HG03432 (cell line): ENCODE data around the gene CHRNA4.
"Not testable (repeated sequence)": the region's sequence is repeated elsewhere in the genome, so short reads cannot be mapped to it uniquely, and the experiment has no call there.

Source experiments
- ATAC-seq: cut with Tn5 transposase; IDR thresholded peaks from one replicate; pipeline ENCODE4 v1.9.1; 2021; ENCODE audit warnings: mild to moderate bottlenecking, moderate library complexity; ENCODE audit not compliant: unreplicated experiment

The CHRNA4 gene

GRCh38 chr20:63350597-63351325, 10.4 kb downstream of the CHRNA4 start:
- ATAC-seq: no peak

- no peak for ATAC-seq
Measured at GRCh38 chr20:63350196-63350595, 11.0 kb downstream of the CHRNA4 start.

- no peak for ATAC-seq
Measured at GRCh38 chr20:63349516-63349895, 11.6 kb downstream of the CHRNA4 start.

- ATAC-seq: no peak
Measured at GRCh38 chr20:63348828-63349515, 12.2 kb downstream of the CHRNA4 start.

- ATAC-seq: no peak
Measured at GRCh38 chr20:63347950-63348827, 13.0 kb downstream of the CHRNA4 start.

- ATAC-seq: no peak
Measured at GRCh38 chr20:63347081-63347741, 13.9 kb downstream of the CHRNA4 start.

GRCh38 chr20:63346131-63347080, 14.7 kb downstream of the CHRNA4 start:
- ATAC-seq: no peak

GRCh38 chr20:63345328-63346100, 15.6 kb downstream of the CHRNA4 start:
- no peak for ATAC-seq

- no peak for ATAC-seq
Measured at GRCh38 chr20:63344616-63345327, 16.4 kb downstream of the CHRNA4 start.

GRCh38 chr20:63343460-63344445, 17.4 kb downstream of the CHRNA4 start:
- ATAC-seq: no peak

- no peak for ATAC-seq
Measured at GRCh38 chr20:63342561-63343459, 18.3 kb downstream of the CHRNA4 start.

- not testable (repeated sequence) for ATAC-seq
Measured at GRCh38 chr20:63340158-63340688, 20.9 kb downstream of the CHRNA4 start.

- not testable (repeated sequence) for ATAC-seq
Measured at GRCh38 chr20:63339154-63340094, 21.7 kb downstream of the CHRNA4 start.

- no peak for ATAC-seq
Measured at GRCh38 chr20:63337786-63338420, 23.2 kb downstream of the CHRNA4 start.
